GM18499 (cell line): ENCODE data around the gene XPO6.

Source experiments
- ATAC-seq: cut with Tn5 transposase; IDR thresholded peaks from one replicate; pipeline ENCODE4 v1.9.1; 2021; ENCODE audit warnings: moderate number of reproducible peaks; ENCODE audit not compliant: insufficient read depth, unreplicated experiment

XPO6 gene

DNA sequence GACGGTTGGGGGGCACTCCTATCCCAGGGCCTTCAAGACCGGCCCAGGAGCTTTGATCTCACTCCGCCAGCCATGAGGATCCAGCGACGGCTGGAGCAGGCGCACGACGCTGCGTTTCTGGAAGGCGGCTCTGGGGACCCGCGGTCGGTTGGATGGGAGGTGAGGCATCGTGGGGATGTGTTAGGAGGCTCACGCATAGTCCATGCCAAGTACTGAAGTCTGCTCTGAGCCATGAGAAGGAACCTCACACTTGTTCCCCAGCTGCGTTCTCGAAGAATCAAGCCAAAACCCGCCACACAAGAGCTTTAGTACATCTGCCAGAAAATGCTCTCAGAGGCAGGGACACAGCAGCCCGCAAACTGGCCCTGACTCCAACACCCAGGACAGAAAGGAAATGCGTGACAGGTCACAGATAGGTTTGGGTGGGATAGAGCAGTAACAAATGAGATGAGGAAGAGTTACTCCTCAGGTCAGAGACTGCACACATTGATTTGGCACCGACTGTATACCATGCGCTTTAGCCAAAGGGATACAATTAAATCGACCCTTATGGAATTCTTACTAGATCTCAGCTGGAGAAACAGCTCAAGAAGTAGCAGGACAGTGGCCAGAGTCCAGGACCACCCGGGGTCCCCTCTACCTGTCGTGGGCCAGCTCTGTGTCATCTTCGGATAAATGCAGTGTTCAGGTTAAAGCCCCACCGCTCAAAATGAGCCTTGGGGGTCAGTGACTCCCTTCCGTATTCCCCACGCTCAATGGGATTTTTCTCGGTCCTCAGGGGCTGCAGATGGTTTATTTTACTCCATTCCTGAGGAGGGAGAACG, 141.6 kb downstream of the XPO6 start:
- no peak for ATAC-seq

DNA sequence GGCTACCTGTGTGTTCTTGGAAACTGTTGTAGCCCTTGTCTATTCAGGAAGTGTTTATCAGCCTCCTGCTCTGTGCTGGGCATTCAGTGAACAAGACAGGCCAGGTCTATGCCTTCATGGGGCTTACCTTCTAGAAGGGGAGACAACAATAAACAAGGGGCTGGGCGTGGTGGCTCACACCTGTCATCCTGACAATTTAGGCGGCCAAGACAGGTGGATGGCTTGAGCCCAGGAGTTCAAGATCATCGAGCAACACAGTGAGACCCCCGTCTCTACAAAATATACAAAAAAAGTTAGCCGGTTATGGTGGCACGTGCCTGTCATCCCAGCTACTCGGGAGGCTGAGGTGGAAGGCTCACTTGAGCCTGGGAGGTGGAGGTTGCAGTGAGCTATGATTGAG, 142.8 kb downstream of the XPO6 start:
- no peak for ATAC-seq

DNA sequence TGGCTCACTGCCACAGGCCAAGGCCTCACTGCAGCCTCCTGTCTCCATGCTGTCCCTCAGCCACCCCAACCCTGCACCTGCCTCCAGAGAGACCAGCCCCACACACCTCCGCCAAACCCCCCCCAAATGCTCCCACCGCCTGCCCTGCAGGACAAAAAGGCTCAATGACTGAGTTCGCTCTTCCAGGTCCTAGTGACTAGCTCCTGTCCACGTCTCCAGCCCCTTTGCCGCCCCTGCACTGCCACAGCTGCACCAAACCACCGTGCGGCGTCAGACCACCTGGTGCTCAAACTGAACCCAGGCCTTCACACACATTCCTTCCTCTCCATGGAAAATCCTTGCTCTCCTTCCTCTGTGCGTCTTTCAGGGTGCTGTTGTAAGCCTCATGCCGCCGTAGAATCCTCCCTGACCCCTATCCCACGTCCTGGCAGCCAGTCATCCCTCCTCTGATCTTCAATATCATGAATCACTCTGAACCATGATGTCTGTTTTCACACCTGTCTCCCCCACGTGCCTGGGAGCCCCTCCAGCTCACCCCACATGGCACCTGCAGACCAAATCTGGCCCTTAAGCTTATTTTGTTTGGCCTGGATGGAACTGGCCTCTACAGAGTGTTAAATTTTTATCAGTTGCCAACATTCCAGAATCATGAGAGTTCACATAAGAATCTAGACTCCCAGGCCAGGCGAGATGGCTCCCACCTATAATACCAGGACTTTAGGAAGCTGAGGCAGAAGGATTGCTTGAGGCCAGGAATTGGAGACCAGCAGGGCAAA, 144.0 kb downstream of the XPO6 start:
- ATAC-seq: no peak

DNA sequence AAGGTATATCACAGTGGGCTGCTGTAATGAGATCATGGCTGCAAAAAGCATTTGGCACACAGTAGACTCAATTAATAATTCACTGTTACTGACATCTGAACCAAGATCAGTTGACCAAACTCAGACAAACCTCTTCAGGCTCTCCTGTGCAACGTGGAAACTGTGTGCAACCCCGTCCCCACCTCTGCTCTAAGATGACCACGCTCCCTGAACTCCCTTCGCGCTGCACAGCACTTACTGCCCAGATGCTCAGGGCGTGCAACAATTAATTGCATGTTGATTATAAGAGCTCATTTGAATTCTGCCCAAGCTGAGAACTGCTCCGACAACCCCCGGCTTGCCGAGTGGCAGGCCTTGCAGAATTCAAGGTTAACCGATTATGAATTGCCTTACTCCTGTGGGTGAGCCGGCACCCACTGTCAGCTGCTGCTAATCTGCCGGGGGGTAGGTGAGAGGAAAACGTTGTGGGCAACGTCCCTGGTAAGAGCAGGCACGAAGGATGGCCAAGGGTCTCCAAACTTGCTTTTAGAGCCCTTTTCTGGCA, 147.0 kb downstream of the XPO6 start:
- no peak for ATAC-seq

DNA sequence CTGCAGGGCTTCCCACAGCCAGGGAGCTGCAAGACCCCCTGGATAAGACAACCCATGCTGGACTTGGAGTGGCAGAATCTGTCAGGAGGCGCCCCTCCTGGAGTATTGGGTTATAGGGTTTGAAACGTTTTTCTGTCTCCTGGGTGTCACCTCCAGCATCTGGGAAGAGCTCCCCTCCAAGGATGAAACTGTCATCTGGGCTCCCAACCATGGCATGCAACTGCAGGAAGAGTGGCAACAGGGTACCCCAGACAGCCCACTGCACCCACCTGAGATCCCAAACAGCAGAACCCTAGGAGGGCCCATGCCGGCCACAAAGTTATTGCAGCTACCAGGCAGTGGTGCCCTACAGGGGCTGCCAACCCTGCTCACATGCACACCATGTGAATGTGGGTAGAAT, 147.6 kb downstream of the XPO6 start:
- ATAC-seq: no peak

DNA sequence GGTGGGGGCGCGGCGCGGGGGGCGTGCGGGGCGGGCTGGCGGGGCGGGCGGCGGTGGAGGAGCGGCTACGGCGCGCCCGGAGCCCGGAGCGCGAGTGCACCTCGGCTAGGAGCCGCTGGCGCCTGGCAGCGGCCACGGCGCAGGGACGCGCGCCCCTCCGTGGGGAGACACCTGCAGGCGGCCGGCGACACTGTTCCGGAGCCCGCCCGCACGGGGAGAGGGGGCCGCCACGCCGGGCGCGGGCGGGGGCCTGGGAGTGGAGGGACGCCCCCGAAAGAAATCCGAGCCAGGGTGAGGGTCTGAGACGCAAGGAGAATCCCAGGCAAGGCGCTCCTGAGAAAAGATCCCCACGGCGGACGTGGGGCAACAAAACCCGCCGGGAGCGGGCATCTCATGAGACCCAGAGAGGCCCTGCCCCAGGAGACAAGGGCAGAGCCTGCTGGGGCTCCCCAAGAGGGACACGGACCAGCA, 148.1 kb downstream of the XPO6 start, which contains the start of gene GSG1L:
TSS of gene GSG1L (minus strand) at position 124 of the 471 bp plus-strand sequence. CDS start 290 bp downstream, outside the sequence.
- ATAC-seq: no peak

DNA sequence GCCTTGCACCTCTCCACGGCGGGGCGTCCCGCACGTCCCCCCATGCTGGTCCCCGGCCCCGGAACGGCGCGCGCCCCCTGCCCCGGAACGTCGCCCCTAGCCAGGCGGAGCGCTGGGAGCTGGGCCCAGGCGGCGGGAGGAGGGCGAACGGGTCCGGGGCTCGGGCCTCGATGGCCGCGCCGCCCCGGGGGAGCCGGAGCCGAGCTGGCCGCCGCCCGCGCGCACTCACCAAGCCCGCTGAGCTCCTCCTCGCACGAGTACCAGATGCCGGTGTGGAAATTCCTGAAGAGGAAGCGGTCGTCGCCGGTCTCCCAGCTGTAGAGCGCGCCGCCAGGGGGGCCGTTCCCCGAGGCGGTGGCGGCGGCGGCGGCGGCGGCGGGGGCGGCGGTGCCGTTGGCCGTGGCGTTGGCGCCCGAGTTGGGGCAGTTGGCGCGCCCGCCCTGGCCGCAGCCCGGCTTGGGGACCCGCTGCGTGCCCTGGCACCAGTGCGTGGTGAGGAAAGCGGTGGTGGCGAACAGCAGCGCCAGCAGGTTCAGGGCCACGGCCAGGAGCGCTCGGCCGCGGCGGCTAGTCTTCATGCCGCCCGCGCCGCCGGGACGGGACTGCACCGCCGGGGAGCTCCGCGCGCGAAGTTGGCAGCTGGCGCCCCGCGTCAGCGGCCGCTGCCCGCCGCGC, 148.8 kb downstream of the XPO6 start:
- ATAC-seq: no peak

DNA sequence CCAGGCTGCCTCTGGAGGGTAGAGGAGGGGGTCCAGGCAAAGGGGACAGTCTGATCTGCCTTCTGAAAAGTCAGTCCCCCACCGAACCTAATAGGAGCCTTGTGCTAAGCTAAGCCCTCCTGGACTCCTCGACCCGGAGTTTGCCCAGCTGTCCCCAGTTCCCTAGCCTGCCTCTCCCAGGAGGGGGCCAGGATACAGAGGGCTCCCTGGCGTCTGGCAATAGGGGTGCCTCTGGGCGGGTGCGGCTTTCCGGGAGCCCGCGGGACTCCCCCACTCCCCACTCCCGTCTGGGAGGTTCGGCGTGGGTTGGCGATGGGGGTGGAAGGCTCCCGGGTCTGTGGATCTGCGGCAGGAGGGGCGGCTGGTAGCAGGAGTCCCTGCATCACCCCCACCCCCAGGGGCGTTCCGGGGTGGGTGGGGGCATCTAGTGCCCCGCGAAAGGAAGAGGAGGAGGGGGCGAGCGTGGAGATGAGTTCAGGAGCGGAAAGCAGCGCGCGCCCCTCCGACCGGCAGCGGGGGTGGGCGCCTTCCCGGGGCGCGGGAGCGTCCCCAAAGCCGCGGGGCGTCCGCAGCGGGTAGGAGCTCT, 149.4 kb downstream of the XPO6 start:
- ATAC-seq: no peak

DNA sequence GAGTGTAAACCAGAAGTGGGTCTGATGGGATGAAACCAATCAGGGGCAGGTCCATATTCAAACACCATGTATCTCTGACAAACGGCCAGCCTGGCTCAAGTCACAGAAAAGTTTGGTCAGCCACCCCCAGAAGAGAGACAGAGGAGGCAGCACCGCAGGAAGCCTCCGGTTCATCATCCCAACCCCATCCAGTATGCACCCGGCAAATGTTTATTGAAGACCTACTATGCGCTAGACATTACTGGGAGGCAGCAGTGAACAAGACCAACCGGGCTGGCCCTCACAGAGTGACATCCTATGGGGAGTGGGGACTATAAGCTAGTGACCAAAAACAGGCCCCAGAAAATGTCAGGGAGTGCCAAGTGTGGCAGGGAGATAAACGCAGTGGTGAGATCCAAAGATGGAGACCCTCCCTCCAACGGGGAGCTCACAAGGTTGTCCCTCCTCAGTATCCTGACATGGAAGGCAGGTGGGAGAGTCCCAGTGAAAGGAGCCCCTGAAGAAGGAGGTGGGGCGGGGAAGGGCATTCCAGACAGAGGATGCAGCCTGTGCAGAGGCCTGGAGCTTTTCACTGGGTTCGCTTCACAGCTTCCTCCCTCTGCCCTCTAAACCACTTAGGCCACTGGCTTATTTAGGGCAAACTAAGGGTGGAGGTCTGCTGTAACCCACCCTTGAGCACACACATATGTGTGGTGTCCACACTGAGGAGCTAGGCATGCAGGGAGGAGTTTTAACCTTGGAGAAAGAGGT, 150.2 kb downstream of the XPO6 start:
- no peak for ATAC-seq

DNA sequence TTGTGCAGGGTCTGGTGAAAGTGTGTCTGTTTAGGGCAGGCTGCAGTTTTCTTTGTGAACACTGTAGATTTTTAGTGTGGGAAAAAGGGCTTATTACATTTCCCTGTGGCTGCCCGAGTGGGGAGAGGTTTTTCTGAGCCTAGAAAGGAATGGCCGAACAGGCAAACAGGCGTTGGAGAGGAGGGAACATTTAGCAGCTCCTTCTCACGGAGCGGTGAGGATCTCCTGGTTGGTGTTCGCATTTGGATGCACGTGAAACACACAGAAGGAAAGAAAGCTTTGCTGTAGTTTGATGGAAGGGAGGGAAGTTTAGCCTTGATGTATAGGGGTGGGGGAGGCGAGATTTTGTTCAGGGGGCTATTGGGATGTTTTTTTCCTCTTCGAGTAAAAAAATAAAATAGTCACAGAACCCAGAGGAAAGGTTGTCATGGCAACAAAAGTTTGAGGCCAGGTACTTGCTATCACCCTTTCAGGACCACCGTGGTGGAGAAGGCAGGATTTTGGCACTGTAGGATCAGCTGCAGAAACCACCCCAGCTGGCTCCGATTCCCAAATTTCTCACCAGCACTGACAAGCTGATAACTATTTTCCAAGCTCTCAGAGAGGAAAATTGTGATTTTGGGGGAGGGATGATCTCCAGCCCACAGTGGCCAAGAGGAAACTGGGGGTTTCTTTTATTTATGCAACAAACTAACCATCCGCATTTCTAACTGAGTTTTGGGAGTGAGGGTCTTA, 151.8 kb downstream of the XPO6 start:
- no peak for ATAC-seq

DNA sequence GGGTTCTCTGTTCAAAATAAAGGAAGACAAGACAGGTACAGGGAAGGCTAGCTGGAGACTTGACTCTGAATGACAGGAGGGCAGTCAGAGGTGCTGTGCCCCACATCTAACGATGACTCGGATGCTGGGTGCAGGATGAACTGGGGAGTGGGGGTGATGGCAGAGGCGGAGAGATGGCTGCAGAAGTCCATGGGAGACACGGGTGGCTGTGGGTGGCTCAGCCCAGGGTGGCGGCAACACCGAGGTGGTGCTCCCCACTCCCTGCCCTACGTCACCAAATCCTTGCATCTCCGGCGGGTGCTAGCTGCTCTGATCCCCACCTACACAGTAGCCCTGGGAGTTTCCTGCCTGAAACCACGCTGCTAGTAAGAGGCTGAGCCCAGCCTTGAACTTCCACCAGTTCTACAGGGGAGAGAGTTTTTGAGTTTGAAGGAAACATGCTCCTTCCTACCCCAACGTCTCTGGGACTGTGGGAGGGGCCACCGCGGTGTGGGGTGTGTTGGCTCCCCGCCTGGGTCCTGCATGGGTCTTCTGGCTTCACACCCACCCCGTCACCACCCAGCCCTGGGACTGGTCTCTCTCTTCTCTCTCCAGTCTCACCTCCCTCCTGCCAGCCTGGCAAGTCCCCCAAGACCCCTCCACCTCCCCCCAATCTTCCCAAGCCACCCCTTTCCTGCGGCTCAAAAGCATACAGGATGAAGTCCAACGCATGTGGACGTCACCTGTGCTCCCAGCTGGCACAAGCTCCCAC, 152.8 kb downstream of the XPO6 start:
- ATAC-seq: no peak

DNA sequence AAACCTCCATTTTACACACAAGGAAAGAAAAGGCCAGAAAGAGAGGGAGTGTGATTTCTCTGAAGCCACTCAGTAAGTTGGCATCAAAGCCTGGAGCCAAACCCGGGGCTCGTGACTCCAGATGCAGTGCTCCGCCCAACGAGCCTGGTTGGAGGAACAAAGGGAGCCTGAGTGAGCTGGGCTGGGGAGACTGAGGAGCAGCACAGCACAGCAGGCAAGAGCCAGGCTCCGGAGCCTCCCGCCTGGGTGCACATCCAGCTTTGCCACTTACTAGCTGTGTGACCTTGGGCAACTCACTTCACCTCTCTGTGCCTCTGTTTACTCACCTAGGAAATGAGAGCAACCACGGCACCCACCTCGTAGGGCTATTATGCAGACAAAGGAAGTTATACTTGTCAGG, 153.8 kb downstream of the XPO6 start:
- no peak for ATAC-seq

DNA sequence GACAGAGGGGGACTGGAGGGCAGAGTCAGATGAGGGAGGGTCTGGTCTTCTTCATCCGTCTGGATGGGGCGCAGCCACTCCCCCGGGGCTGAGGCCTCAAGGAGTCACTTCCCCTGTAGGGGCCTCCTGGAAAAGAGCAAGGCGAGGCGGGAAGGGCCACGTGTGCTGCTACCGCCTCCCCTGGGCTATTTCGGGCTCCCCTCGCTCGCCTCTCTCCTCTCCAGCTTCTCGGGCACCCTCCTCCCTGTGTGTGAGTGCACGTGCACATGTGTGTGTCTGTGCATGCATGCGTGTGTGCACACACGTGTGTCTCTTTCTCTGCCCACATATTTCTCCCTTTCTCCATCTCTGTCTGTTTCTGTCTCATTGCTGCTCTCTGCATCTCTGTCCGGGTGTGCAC, 158.3 kb downstream of the XPO6 start:
- ATAC-seq: no peak

DNA sequence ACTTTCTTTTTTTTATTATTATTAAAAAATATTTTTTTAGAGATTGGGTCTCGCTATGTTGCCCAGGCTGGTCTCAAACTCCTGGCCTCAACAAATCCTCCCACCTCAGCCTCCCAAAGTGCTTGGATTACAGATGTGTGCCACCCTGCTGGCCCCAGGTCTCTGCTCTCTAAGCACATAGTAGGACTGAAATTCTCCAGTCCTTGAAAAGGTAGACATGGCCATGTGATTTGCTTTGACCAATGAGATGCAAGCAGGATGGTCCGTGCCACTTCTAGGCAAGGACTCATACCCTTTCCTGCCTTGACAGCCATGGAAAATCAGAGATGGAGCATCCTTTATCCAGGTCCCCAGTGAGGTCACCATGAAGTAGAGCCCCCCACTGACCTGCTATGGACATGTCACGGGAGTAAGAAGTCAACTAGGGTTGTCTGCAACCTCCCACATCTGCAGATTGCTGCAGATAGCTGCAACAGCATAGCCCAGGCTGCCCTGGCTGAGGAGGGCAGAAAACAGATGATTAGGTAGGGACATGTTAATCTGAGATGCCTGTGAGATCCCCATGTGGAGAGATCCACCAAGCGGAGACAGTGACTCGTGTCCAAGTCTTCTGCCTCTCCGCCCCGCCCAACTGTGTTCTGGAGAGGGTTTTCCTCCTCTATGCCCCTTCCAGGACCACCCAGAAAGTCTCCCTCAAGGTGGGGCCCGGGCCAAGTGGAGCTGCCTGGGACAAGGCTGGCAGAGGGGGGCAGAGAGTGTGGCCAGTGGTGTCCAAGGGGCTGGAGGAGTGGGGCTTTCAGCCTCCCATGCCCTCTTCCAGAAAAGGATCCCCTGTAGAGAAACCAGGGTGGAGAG, 159.3 kb downstream of the XPO6 start:
- no peak for ATAC-seq

DNA sequence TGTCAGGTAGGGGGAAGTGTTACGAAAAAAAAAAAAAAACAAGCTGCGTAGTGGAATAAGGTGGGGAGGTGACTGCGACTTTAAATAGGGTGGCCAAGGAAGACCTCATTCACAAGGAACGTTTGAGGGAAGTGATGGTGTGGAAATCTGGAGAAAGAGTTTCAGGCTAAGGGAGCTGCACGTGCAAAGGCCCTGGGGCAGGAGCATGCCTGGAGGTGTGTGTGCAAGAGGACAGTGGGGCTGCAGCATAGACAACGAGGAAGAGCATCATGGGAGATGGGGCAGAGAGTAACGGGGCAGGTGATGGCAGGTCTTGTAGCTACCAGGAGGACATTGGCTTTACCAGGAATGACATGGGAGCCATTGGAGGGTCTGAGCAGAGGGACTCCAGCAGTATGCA, 160.3 kb downstream of the XPO6 start:
- no peak for ATAC-seq
